Loucy (cell line): ENCODE data around the gene SUZ12.
A peak's percentile ranks its signal among the peaks of the same experiment; 100 is the strongest.

Experiments
- H2AFZ ChIP-seq: fragments of 200-600 bp; sonication (generic); 2 replicates; pipeline ENCODE4 v1.6.0; 2016; ENCODE audit warnings: antibody characterized with exemption, mild to moderate bottlenecking, low read length, moderate library complexity
- H3F3A ChIP-seq: fragments of 200-600 bp; 2 replicates; pipeline ENCODE4 v1.6.0; 2016; ENCODE audit warnings: antibody characterized with exemption, low read depth, mild to moderate bottlenecking
- H3K27me3 ChIP-seq: fragments of 200-600 bp; sonication (generic); 2 replicates; pipeline ENCODE4 v1.6.1; 2014; ENCODE audit warnings: low read length, mild to moderate bottlenecking; ENCODE audit not compliant: insufficient read depth, poor library complexity, severe bottlenecking
- H3K36me3 ChIP-seq: fragments of 200-600 bp; sonication (generic); 2 replicates; pipeline ENCODE4 v1.6.1; 2016; ENCODE audit warnings: low read length; ENCODE audit not compliant: insufficient read depth
- H3K4me1 ChIP-seq: fragments of 200-600 bp; sonication (generic); 2 replicates; pipeline ENCODE4 v1.5.1; 2014; ENCODE audit warnings: low read length, mild to moderate bottlenecking; ENCODE audit not compliant: insufficient read depth, poor library complexity, severe bottlenecking
- H3K4me2 ChIP-seq: fragments of 200-600 bp; sonication (generic); 2 replicates; pipeline ENCODE4 v1.6.0; 2014; ENCODE audit warnings: antibody characterized with exemption, low read length, low read depth, mild to moderate bottlenecking; ENCODE audit not compliant: poor library complexity, severe bottlenecking
- H3K4me3 ChIP-seq: fragments of 200-600 bp; sonication (generic); 2 replicates; pipeline ENCODE4 v1.5.1; 2014; ENCODE audit warnings: low read length, mild to moderate bottlenecking, mixed read lengths; ENCODE audit not compliant: poor library complexity, severe bottlenecking
- H3K79me2 ChIP-seq: fragments of 200-600 bp; sonication (generic); 2 replicates; pipeline ENCODE4 v1.6.1; 2014; ENCODE audit warnings: low read length; ENCODE audit not compliant: insufficient read depth
- H3K9ac ChIP-seq: fragments of 200-600 bp; sonication (generic); 2 replicates; pipeline ENCODE4 v1.6.0; 2014; ENCODE audit warnings: mild to moderate bottlenecking, low read depth, low read length, moderate library complexity; ENCODE audit not compliant: poor library complexity, severe bottlenecking
- H3K9me2 ChIP-seq: fragments of 200-600 bp; sonication (generic); replicated peaks from 2 replicates; pipeline ENCODE4 v1.6.1; 2016; ENCODE audit warnings: low read depth, low read length, mixed read lengths
- H3K9me3 ChIP-seq: fragments of 200-600 bp; sonication (generic); 2 replicates; pipeline ENCODE4 v1.6.1; 2014; ENCODE audit warnings: mild to moderate bottlenecking, antibody characterized with exemption, low read length, low read depth; ENCODE audit not compliant: insufficient read depth
- H4K20me1 ChIP-seq: fragments of 200-600 bp; sonication (generic); 2 replicates; pipeline ENCODE4 v1.6.0; 2014; ENCODE audit warnings: antibody characterized with exemption, low read length, mild to moderate bottlenecking; ENCODE audit not compliant: insufficient read depth, poor library complexity, severe bottlenecking
- EZH2phosphoT487 ChIP-seq: fragments of 200-600 bp; IDR thresholded peaks from 2 replicates; pipeline ENCODE4 v1.6.1; 2018; ENCODE audit warnings: antibody characterized with exemption, mild to moderate bottlenecking, moderate library complexity, borderline replicate concordance
- TF ChIP-seq, protein P1 (sequence below): fragments of 200-600 bp; sonication (generic); conservative IDR thresholded peaks from 2 replicates; pipeline ENCODE4 v1.5.1; 2014; ENCODE audit warnings: mild to moderate bottlenecking, antibody characterized with exemption, low read length

The SUZ12 gene

GRCh38 chr17:31997005-31997404 is 60.2 kb downstream of the SUZ12 start:
- no peak overlapping the region for H3K4me3 ChIP-seq
- no peaks in the 10 kb centered on the region for H3K27me3 ChIP-seq
- H3K4me2 ChIP-seq = no peak overlapping the region
- H4K20me1 ChIP-seq = no peaks in the 10 kb centered on the region
- H3K9me3 ChIP-seq = no peaks in the 10 kb centered on the region
- no peaks in the 10 kb centered on the region for H3K9me2 ChIP-seq
- H3K79me2 ChIP-seq = no peaks in the 10 kb centered on the region
- TF ChIP-seq, protein P1, sequence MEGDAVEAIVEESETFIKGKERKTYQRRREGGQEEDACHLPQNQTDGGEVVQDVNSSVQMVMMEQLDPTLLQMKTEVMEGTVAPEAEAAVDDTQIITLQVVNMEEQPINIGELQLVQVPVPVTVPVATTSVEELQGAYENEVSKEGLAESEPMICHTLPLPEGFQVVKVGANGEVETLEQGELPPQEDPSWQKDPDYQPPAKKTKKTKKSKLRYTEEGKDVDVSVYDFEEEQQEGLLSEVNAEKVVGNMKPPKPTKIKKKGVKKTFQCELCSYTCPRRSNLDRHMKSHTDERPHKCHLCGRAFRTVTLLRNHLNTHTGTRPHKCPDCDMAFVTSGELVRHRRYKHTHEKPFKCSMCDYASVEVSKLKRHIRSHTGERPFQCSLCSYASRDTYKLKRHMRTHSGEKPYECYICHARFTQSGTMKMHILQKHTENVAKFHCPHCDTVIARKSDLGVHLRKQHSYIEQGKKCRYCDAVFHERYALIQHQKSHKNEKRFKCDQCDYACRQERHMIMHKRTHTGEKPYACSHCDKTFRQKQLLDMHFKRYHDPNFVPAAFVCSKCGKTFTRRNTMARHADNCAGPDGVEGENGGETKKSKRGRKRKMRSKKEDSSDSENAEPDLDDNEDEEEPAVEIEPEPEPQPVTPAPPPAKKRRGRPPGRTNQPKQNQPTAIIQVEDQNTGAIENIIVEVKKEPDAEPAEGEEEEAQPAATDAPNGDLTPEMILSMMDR = no peak
- no peak for TF ChIP-seq EZH2phosphoT487
- no peak overlapping the region for H3K9ac ChIP-seq
- peaks cover 85% of the 10 kb centered on the region for H3K36me3 ChIP-seq
- no peaks in the 10 kb centered on the region for H3K4me1 ChIP-seq
- no peak overlapping the region for H2AFZ ChIP-seq
- no peaks in the 10 kb centered on the region for H3F3A ChIP-seq

- H3K4me1 ChIP-seq = peaks cover 13% of the 10 kb centered on the region
- H2AFZ ChIP-seq = peak within 1 kb of the TSS; percentile 85
- peak within 1 kb of the TSS; percentile 77 for H3K9ac ChIP-seq
- H3K4me3 ChIP-seq = peak within 1 kb of the TSS; percentile 78
- no peaks in the 10 kb centered on the region for H3K36me3 ChIP-seq
- H4K20me1 ChIP-seq = peaks cover 12% of the 10 kb centered on the region
- H3K9me2 ChIP-seq = no peaks in the 10 kb centered on the region
- peaks cover 46% of the 10 kb centered on the region for H3K79me2 ChIP-seq
- H3K4me2 ChIP-seq = peak within 1 kb of the TSS; percentile 94
- TF ChIP-seq, protein P1 = peak; percentile 71
- TF ChIP-seq EZH2phosphoT487 = no peak
- no peaks in the 10 kb centered on the region for H3K9me3 ChIP-seq
- H3K27me3 ChIP-seq = no peaks in the 10 kb centered on the region
- no peaks in the 10 kb centered on the region for H3F3A ChIP-seq
Measured at GRCh38 chr17:32006957-32007462, 70.2 kb downstream of the SUZ12 start, which contains the start of gene LRRC37B. Gene LRRC37B (plus strand): TSS chr17:32007383. CDS start chr17:32021393, 14,010 bp downstream.

DNA sequence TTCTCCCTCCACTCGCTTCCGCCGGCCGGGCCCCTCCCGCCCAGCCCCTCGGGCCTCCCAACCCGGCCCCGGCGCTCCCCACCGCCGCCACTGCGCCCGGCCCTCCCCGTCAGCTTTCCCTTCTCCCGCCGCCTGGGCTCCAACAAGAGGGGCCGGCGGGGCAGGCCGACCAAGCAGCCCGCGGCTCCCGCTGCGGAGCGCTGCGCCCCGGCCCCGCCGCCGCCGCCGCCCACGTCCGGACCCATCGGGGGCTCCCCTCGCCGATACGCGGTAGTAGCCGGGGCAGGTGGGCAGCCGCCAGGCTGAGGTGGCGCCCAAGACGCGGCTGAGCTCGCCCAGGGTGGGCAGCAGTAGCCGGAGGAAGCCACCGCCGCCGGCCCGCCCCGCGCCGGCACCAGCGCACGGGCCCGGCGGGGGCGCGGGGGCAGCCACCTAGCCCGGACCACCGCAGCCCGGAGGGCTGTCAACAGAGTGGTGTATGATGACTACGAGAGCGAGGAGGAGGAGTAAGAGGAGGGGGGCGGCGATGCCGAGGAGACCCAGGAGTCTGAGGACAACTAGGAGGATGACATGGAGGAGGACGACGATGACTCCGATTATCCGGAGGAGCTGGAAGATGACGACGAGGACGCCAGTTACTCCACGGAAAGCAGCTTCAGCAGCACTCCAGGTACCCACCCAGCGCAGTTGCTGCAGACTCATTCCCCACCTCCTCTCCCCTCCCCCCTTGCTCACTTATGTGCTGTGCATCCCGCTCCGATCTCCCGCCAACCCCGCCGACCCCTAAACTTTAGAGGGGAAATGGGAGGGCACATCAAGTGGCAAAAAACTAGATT is 70.9 kb downstream of the SUZ12 start:
- Histone ChIP-seq H4K20me1 (peaks cover 18% of the 10 kb centered on the region), H3K9me3 (no peaks in the 10 kb centered on the region), H3K9me2 (no peaks in the 10 kb centered on the region), H3F3A (no peaks in the 10 kb centered on the region), H3K4me3 (peak overlapping the region; percentile 78), H3K9ac (peak overlapping the region; percentile 77), H3K36me3 (no peaks in the 10 kb centered on the region), H2AFZ (peak overlapping the region; percentile 74), H3K27me3 (no peaks in the 10 kb centered on the region), H3K4me1 (peaks cover 19% of the 10 kb centered on the region), H3K79me2 (peaks cover 53% of the 10 kb centered on the region), H3K4me2 (peak overlapping the region; percentile 73)
- TF ChIP-seq EZH2phosphoT487 = no peak
- TF ChIP-seq, protein P1 = no peak
